HCT116 (cell line): ENCODE measurements around the gene LAMC3.

Experiments used
- CEBPB ChIP-seq: IDR thresholded peaks from 2 replicates; pipeline ENCODE4 v1.6.1; 2012; ENCODE audit warnings: low read depth
- CTCF ChIP-seq, 3 experiments: fragments of 200-600 bp in 1 of 3; sonication (generic) in 1 of 3; IDR thresholded peaks in 2 of 3; conservative IDR thresholded peaks in 1 of 3; 2 replicates each; pipeline ENCODE4 v1.5.1; 2012 to 2017; ENCODE audit warnings: low read depth in 2 of 3, low read length in 2 of 3, antibody characterized with exemption in 1 of 3, borderline replicate concordance in 1 of 3, control low read depth in 1 of 3, mild to moderate bottlenecking in 1 of 3, mixed read lengths in 1 of 3, mixed run types in 1 of 3, moderate library complexity in 1 of 3; ENCODE audit not compliant: insufficient read depth in 1 of 3
- EGR1 ChIP-seq: IDR thresholded peaks from 2 replicates; pipeline ENCODE4 v1.6.1; 2012; ENCODE audit warnings: low read depth
- EZH2 ChIP-seq: fragments of 200-600 bp; sonication (generic); IDR thresholded peaks from 2 replicates; pipeline ENCODE4 v1.6.1; 2017; ENCODE audit warnings: antibody characterized with exemption, mixed run types
- MAX ChIP-seq: IDR thresholded peaks from 2 replicates; pipeline ENCODE4 v1.6.1; 2012
- POLR2A ChIP-seq: IDR thresholded peaks from 2 replicates; pipeline ENCODE4 v1.7.0; 2011; ENCODE audit warnings: borderline replicate concordance; ENCODE audit not compliant: insufficient read depth, insufficient read length; ENCODE audit errors: extremely low read depth
- POLR2AphosphoS5 ChIP-seq: IDR thresholded peaks from 2 replicates; pipeline ENCODE4 v1.6.1; 2011; ENCODE audit warnings: mild to moderate bottlenecking, low read depth, low read length, moderate library complexity
- RAD21 ChIP-seq: IDR thresholded peaks from 2 replicates; pipeline ENCODE4 v1.6.1; 2012; ENCODE audit warnings: low read depth, mild to moderate bottlenecking
- SIN3A ChIP-seq: IDR thresholded peaks from 2 replicates; pipeline ENCODE4 v1.6.1; 2012; ENCODE audit warnings: low read depth
- SP1 ChIP-seq: IDR thresholded peaks from 2 replicates; pipeline ENCODE4 v1.6.1; 2012; ENCODE audit warnings: low read depth
- SRF ChIP-seq: IDR thresholded peaks from 2 replicates; pipeline ENCODE4 v1.6.1; 2012; ENCODE audit warnings: low read depth
- TCF7L2 ChIP-seq: IDR thresholded peaks from 2 replicates; pipeline ENCODE4 v1.7.0; 2011; ENCODE audit warnings: borderline replicate concordance, inconsistent platforms; ENCODE audit not compliant: insufficient read depth, insufficient read length; ENCODE audit errors: extremely low read depth
- ZNF274 ChIP-seq: fragments of 200-500 bp; sonication (Bioruptor generic); IDR thresholded peaks from 2 replicates; pipeline ENCODE4 v1.6.1; 2014; ENCODE audit warnings: mild to moderate bottlenecking, low read depth, low read length, inconsistent platforms
- TF ChIP-seq, protein P1 (sequence below): IDR thresholded peaks from 2 replicates; pipeline ENCODE4 v1.6.1; 2012; ENCODE audit warnings: low read depth

GRCh38 chr9:130985029-130985428 lies 23.9 kb upstream of the LAMC3 start:
- TF ChIP-seq POLR2AphosphoS5 (no peak), EZH2 (no peak), CTCF (IDR thresholded peaks at IDR 0.05 in 2 of 3, conservative IDR thresholded peaks at IDR 0.05 in 1 of 3; ENCODE audit: borderline replicate concordance in 1 of 3, insufficient read depth in 1 of 3, low read depth in 2 of 3, low read length in 2 of 3) (no peak), ZNF274 (no peak), SIN3A (no peak), POLR2A (no peak), TCF7L2 (no peak), RAD21 (no peak), MAX (no peak), SP1 (no peak), EGR1 (no peak), SRF (no peak), CEBPB (no peak)
- TF ChIP-seq, protein P1, sequence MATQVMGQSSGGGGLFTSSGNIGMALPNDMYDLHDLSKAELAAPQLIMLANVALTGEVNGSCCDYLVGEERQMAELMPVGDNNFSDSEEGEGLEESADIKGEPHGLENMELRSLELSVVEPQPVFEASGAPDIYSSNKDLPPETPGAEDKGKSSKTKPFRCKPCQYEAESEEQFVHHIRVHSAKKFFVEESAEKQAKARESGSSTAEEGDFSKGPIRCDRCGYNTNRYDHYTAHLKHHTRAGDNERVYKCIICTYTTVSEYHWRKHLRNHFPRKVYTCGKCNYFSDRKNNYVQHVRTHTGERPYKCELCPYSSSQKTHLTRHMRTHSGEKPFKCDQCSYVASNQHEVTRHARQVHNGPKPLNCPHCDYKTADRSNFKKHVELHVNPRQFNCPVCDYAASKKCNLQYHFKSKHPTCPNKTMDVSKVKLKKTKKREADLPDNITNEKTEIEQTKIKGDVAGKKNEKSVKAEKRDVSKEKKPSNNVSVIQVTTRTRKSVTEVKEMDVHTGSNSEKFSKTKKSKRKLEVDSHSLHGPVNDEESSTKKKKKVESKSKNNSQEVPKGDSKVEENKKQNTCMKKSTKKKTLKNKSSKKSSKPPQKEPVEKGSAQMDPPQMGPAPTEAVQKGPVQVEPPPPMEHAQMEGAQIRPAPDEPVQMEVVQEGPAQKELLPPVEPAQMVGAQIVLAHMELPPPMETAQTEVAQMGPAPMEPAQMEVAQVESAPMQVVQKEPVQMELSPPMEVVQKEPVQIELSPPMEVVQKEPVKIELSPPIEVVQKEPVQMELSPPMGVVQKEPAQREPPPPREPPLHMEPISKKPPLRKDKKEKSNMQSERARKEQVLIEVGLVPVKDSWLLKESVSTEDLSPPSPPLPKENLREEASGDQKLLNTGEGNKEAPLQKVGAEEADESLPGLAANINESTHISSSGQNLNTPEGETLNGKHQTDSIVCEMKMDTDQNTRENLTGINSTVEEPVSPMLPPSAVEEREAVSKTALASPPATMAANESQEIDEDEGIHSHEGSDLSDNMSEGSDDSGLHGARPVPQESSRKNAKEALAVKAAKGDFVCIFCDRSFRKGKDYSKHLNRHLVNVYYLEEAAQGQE, result no peak
